Right renal pelvis (tissue), 4 donors: Measurements from ENCODE around the gene SS18L1. TPM values are rescaled to one million over a fixed set of nuclear protein-coding genes. Genes with fewer than 3 reads are reported as not detected.

Experiments
- DNase-seq, 4 donors: peaks; one replicate each; pipeline ENCODE4 v3.0.0-alpha.2; 2013; ENCODE audit warnings: low read depth in 4 of 4, low spot score in 3 of 4, missing footprints in 1 of 4
- polyA plus RNA-seq, 4 donors: library from polyadenylated mRNA; unstranded; fragments of 120-200 nt; gene quantifications; one replicate each; pipeline ENCODE4 v1.2.1, GENCODE V29; 2013; ENCODE audit not compliant: insufficient read length in 4 of 4

The SS18L1 gene
- polyA plus RNA-seq, 4 donors, result 17.3 to 22.9 (median 20.1) TPM

GRCh38 chr20:62208795-62209755 is 65.5 kb downstream of the SS18L1 start:
- no peak for DNase-seq

GRCh38 chr20:62209850-62210495 is 66.4 kb downstream of the SS18L1 start:
- DNase-seq, result no peak

GRCh38 chr20:62210496-62210855 is 66.9 kb downstream of the SS18L1 start:
- DNase-seq, result no peak

GRCh38 chr20:62211216-62211615 is 67.6 kb downstream of the SS18L1 start:
- DNase-seq, result no peak

- DNase-seq, result no peak
These were observed 68.3 kb downstream of the SS18L1 start for GRCh38 chr20:62211769-62212288.

- DNase-seq, result no peak
These were observed 68.7 kb downstream of the SS18L1 start for GRCh38 chr20:62212299-62212698.

- no peak for DNase-seq
These were observed 70.5 kb downstream of the SS18L1 start for GRCh38 chr20:62214067-62214466.

- no peak for DNase-seq
These were observed 71.7 kb downstream of the SS18L1 start for GRCh38 chr20:62215020-62215990.

GRCh38 chr20:62215991-62216635 is 72.5 kb downstream of the SS18L1 start:
- DNase-seq, result no peak

- DNase-seq, result no peak
These were observed 73.3 kb downstream of the SS18L1 start for GRCh38 chr20:62216636-62217566.

GRCh38 chr20:62217913-62218773 is 74.6 kb downstream of the SS18L1 start:
- DNase-seq, result no peak

GRCh38 chr20:62219101-62219991 is 75.8 kb downstream of the SS18L1 start:
- DNase-seq, result no peak

GRCh38 chr20:62219992-62220665 is 76.6 kb downstream of the SS18L1 start, which contains the start of gene HRH3:
Gene HRH3, minus strand, starts transcription at chr20:62220278. Its CDS starts 308 bp downstream, at chr20:62219970.
- peak in 3 of 4 donors; percentile 18 to 35 (median 30) for DNase-seq

- DNase-seq, result no peak
These were observed 77.3 kb downstream of the SS18L1 start for GRCh38 chr20:62220666-62221568.

GRCh38 chr20:62222266-62222850 is 78.8 kb downstream of the SS18L1 start:
- DNase-seq, result no peak
